K562 (cell line): Measurements from ENCODE around the gene COQ3.

Experiments
- CREB3 ChIP-seq: fragments of 450-650 bp; conservative IDR thresholded peaks from 2 replicates; pipeline ENCODE4 v1.6.1; 2016; ENCODE audit warnings: missing genetic modification characterization, low read depth, mild to moderate bottlenecking, missing compliant biosample characterization, moderate library complexity
- CTCF ChIP-seq, 3 experiments: IDR thresholded peaks in 2 of 3; conservative IDR thresholded peaks in 1 of 3; 2 replicates each; pipeline ENCODE4 v1.5.1; 2011 to 2012; ENCODE audit warnings: low read length in 3 of 3, mild to moderate bottlenecking in 3 of 3, control low read depth in 2 of 3, improper control_type of control experiment in 1 of 3, inconsistent platforms in 1 of 3, low read depth in 1 of 3, mixed read lengths in 1 of 3, moderate library complexity in 1 of 3; ENCODE audit not compliant: insufficient read depth in 2 of 3
- GTF2F1 ChIP-seq: IDR thresholded peaks from 2 replicates; pipeline ENCODE4 v1.6.1; 2011; ENCODE audit warnings: low read depth, low read length, improper control_type of control experiment
- MLX ChIP-seq, 2 experiments: fragments of 450-650 bp in 1 of 2; sonication (generic) in 1 of 2; formaldehyde crosslinking; conservative IDR thresholded peaks; 2 replicates each; pipeline versions ENCODE4 v1.4.0 to v1.8.1; 2020 to 2022; ENCODE audit warnings: mild to moderate bottlenecking in 1 of 2, missing genetic modification reagents in 1 of 2
- POLR2AphosphoS5 ChIP-seq: IDR thresholded peaks from 2 replicates; pipeline ENCODE4 v1.6.1; 2011; ENCODE audit warnings: mild to moderate bottlenecking, low read depth, low read length, moderate library complexity; ENCODE audit not compliant: control insufficient read depth, insufficient read depth
- TAF1 ChIP-seq: IDR thresholded peaks from 2 replicates; pipeline ENCODE4 v1.6.1; 2011; ENCODE audit warnings: mild to moderate bottlenecking, low read length, moderate library complexity; ENCODE audit not compliant: insufficient read depth, control insufficient read depth, severe bottlenecking; ENCODE audit errors: extremely low read depth
- USF2 ChIP-seq: sonication (generic); formaldehyde crosslinking; IDR thresholded peaks from 2 replicates; pipeline ENCODE4 v1.5.0; 2020; ENCODE audit warnings: missing genetic modification reagents
- YY1 ChIP-seq, 3 experiments: IDR thresholded peaks; 2 replicates each; pipeline ENCODE4 v1.6.1; 2011; ENCODE audit warnings: low read length in 2 of 3, mild to moderate bottlenecking in 2 of 3, moderate library complexity in 2 of 3, borderline replicate concordance in 1 of 3, control low read depth in 1 of 3, low read depth in 1 of 3; ENCODE audit not compliant: insufficient read depth in 3 of 3, insufficient replicate concordance in 2 of 3, control insufficient read depth in 1 of 3, insufficient read length in 1 of 3; ENCODE audit errors: extremely low read depth in 1 of 3
- ZNF57 ChIP-seq: fragments of 450-650 bp; formaldehyde crosslinking; IDR thresholded peaks from 2 replicates; pipeline ENCODE4 v1.4.0; 2020; ENCODE audit warnings: mild to moderate bottlenecking, moderate library complexity
- ZNF740 ChIP-seq, 3 experiments: fragments of 200-800 bp in 1 of 3; sonication (Bioruptor generic) in 1 of 3; sonication (generic) in 1 of 3; formaldehyde crosslinking in 1 of 3; IDR thresholded peaks; 2 replicates each; pipeline versions ENCODE4 v1.6.1 to v1.8.0; 2016 to 2022; ENCODE audit warnings: mild to moderate bottlenecking in 2 of 3, missing compliant biosample characterization in 2 of 3, missing genetic modification characterization in 2 of 3, missing genetic modification reagents in 1 of 3

- TF ChIP-seq YY1 (IDR thresholded peaks at IDR 0.05; ENCODE audit: borderline replicate concordance in 1 of 3, control insufficient read depth in 1 of 3, extremely low read depth in 1 of 3, insufficient read depth in 3 of 3, insufficient read length in 1 of 3, insufficient replicate concordance in 2 of 3, low read depth in 1 of 3, low read length in 2 of 3) = no peak
- no peak for TF ChIP-seq CREB3 (tag)
- no peak for TF ChIP-seq MLX (CRISPR knock-in tag; conservative IDR thresholded peaks at IDR 0.05)
- no peak for TF ChIP-seq ZNF57 (CRISPR knock-in tag)
- peak; percentile 58 to 73 (median 67) for TF ChIP-seq CTCF (IDR thresholded peaks at IDR 0.05 in 2 of 3, conservative IDR thresholded peaks at IDR 0.05 in 1 of 3; ENCODE audit: insufficient read depth in 2 of 3, low read depth in 1 of 3, low read length in 3 of 3)
- TF ChIP-seq ZNF740 (CRISPR knock-in tag; IDR thresholded peaks at IDR 0.05) = no peak
- no peak for TF ChIP-seq ZNF740 (tag; IDR thresholded peaks at IDR 0.05)
- no peak for TF ChIP-seq USF2 (CRISPR knock-in tag)
- TF ChIP-seq POLR2AphosphoS5 = no peak
- no peak for TF ChIP-seq GTF2F1
- TF ChIP-seq TAF1 = no peak
Measured at GRCh38 chr6:99334526-99335127, 59.4 kb downstream of the COQ3 start.
